GM23338 (cell line): ENCODE data around the gene C19orf81.

ENCODE experiments used
- CREB1 ChIP-seq: fragments of 250-450 bp; sonication (Bioruptor Pico); IDR thresholded peaks from 2 replicates; pipeline ENCODE4 v1.5.0; 2020; ENCODE audit warnings: low read depth, mild to moderate bottlenecking, moderate library complexity
- CTCF ChIP-seq, 2 experiments: fragments of 200-600 bp in 1 of 2; sonication (generic) in 1 of 2; conservative IDR thresholded peaks; 2 replicates each; pipeline versions ENCODE4 v1.5.1 to v1.6.1; 2016 to 2017; ENCODE audit warnings: antibody characterized with exemption in 2 of 2, low read depth in 2 of 2, mild to moderate bottlenecking in 2 of 2, moderate library complexity in 1 of 2
- EZH2 ChIP-seq: fragments of 200-600 bp; sonication (generic); IDR thresholded peaks from one replicate; pipeline ENCODE4 v1.8.0; 2017; ENCODE audit warnings: antibody characterized with exemption, mild to moderate bottlenecking, low read depth; ENCODE audit not compliant: unreplicated experiment
- EZH2phosphoT487 ChIP-seq: fragments of 200-600 bp; sonication (generic); IDR thresholded peaks from one replicate; pipeline ENCODE4 v1.8.1; 2018; ENCODE audit warnings: antibody characterized with exemption; ENCODE audit not compliant: unreplicated experiment
- POLR2AphosphoS5 ChIP-seq: IDR thresholded peaks from 2 replicates; pipeline ENCODE4 v1.6.1; 2016; ENCODE audit warnings: antibody characterized with exemption, low read depth
- TF ChIP-seq, protein P1 (sequence below): IDR thresholded peaks from one replicate; pipeline ENCODE4 v1.6.1; 2018; ENCODE audit warnings: antibody characterized with exemption; ENCODE audit not compliant: unreplicated experiment

GRCh38 chr19:50677636-50678035 lies 28.4 kb downstream of the C19orf81 start:
- TF ChIP-seq EZH2phosphoT487 (no peak), CTCF (conservative IDR thresholded peaks at IDR 0.05; ENCODE audit: low read depth in 2 of 2) (no peak), CREB1 (CRISPR knock-in tag) (no peak), EZH2 (no peak), POLR2AphosphoS5 (no peak)
- TF ChIP-seq, protein P1, sequence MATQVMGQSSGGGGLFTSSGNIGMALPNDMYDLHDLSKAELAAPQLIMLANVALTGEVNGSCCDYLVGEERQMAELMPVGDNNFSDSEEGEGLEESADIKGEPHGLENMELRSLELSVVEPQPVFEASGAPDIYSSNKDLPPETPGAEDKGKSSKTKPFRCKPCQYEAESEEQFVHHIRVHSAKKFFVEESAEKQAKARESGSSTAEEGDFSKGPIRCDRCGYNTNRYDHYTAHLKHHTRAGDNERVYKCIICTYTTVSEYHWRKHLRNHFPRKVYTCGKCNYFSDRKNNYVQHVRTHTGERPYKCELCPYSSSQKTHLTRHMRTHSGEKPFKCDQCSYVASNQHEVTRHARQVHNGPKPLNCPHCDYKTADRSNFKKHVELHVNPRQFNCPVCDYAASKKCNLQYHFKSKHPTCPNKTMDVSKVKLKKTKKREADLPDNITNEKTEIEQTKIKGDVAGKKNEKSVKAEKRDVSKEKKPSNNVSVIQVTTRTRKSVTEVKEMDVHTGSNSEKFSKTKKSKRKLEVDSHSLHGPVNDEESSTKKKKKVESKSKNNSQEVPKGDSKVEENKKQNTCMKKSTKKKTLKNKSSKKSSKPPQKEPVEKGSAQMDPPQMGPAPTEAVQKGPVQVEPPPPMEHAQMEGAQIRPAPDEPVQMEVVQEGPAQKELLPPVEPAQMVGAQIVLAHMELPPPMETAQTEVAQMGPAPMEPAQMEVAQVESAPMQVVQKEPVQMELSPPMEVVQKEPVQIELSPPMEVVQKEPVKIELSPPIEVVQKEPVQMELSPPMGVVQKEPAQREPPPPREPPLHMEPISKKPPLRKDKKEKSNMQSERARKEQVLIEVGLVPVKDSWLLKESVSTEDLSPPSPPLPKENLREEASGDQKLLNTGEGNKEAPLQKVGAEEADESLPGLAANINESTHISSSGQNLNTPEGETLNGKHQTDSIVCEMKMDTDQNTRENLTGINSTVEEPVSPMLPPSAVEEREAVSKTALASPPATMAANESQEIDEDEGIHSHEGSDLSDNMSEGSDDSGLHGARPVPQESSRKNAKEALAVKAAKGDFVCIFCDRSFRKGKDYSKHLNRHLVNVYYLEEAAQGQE: no peak
